ENCODE data around the gene RAPGEF2.

DNA sequence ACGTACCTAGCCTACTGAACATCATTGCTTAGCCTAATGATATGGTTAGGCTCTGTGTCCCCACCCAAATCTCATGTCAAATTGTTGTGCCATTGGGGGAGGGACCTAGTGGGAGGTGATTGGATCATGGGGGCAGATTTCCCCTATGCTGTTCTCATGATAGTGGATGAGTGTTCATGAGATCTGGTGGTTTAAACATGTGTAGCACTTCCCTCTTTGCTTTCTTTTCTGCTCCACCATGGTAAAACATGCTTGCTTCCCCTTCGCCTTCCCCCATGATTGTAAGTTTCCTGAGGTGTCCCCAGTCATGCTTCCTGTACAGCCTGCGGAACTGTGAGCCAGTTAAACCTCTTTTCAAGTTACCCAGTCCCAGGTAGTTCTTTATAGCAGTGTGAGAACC lies 102.6 kb downstream of the RAPGEF2 start:
- TF ChIP-seq, protein P1, sequence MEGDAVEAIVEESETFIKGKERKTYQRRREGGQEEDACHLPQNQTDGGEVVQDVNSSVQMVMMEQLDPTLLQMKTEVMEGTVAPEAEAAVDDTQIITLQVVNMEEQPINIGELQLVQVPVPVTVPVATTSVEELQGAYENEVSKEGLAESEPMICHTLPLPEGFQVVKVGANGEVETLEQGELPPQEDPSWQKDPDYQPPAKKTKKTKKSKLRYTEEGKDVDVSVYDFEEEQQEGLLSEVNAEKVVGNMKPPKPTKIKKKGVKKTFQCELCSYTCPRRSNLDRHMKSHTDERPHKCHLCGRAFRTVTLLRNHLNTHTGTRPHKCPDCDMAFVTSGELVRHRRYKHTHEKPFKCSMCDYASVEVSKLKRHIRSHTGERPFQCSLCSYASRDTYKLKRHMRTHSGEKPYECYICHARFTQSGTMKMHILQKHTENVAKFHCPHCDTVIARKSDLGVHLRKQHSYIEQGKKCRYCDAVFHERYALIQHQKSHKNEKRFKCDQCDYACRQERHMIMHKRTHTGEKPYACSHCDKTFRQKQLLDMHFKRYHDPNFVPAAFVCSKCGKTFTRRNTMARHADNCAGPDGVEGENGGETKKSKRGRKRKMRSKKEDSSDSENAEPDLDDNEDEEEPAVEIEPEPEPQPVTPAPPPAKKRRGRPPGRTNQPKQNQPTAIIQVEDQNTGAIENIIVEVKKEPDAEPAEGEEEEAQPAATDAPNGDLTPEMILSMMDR (IDR thresholded peaks at IDR 0.05; ENCODE audit: poor library complexity) = no peak
- TF ChIP-seq EZH2 (IDR thresholded peaks at IDR 0.05; ENCODE audit: borderline replicate concordance) (no peak), EZH2phosphoT487 (IDR thresholded peaks at IDR 0.05; ENCODE audit: low read depth, severe bottlenecking, unreplicated experiment) (no peak)

Data from hepatocyte (in vitro differentiated cells).